CD4-positive, alpha-beta T cell treated with Interleukin-21 for 1 hour (primary cell): ENCODE measurements around the gene SGIP1.
"Not testable (repeated sequence)": the region's sequence is repeated elsewhere in the genome, so short reads cannot be mapped to it uniquely, and the experiment has no call there.

ENCODE experiments used
- DNase-seq: peaks from one replicate; pipeline ENCODE4 v3.0.0-alpha.2; 2020

SGIP1 gene

GRCh38 chr1:66556161-66556611 lies 22.2 kb downstream of the SGIP1 start:
- no peak for DNase-seq

GRCh38 chr1:66557157-66557556 lies 23.2 kb downstream of the SGIP1 start:
- DNase-seq = no peak

- no peak for DNase-seq
Measured at GRCh38 chr1:66559517-66559916, 25.6 kb downstream of the SGIP1 start.

GRCh38 chr1:66562561-66562960 lies 28.6 kb downstream of the SGIP1 start:
- no peak for DNase-seq

- DNase-seq = no peak
Measured at GRCh38 chr1:66563094-66563800, 29.3 kb downstream of the SGIP1 start.

- DNase-seq = no peak
Measured at GRCh38 chr1:66563941-66564630, 30.1 kb downstream of the SGIP1 start.

GRCh38 chr1:66570196-66570595 lies 36.2 kb downstream of the SGIP1 start:
- no peak for DNase-seq

GRCh38 chr1:66571789-66572188 lies 37.8 kb downstream of the SGIP1 start:
- DNase-seq = no peak

GRCh38 chr1:66575739-66576138 lies 41.8 kb downstream of the SGIP1 start:
- no peak for DNase-seq

GRCh38 chr1:66576645-66577044 lies 42.7 kb downstream of the SGIP1 start:
- no peak for DNase-seq

- no peak for DNase-seq
Measured at GRCh38 chr1:66578841-66579240, 44.9 kb downstream of the SGIP1 start.

GRCh38 chr1:66580081-66580480 lies 46.1 kb downstream of the SGIP1 start:
- no peak for DNase-seq

GRCh38 chr1:66583021-66583420 lies 49.1 kb downstream of the SGIP1 start:
- no peak for DNase-seq

- no peak for DNase-seq
Measured at GRCh38 chr1:66585002-66585401, 51.0 kb downstream of the SGIP1 start.

- DNase-seq = no peak
Measured at GRCh38 chr1:66589326-66589725, 55.4 kb downstream of the SGIP1 start.

- DNase-seq = not testable (repeated sequence)
Measured at GRCh38 chr1:66592106-66592507, 58.2 kb downstream of the SGIP1 start.

GRCh38 chr1:66596191-66596590 lies 62.2 kb downstream of the SGIP1 start:
- no peak for DNase-seq

- no peak for DNase-seq
Measured at GRCh38 chr1:66597500-66597899, 63.5 kb downstream of the SGIP1 start.

GRCh38 chr1:66598670-66599069 lies 64.7 kb downstream of the SGIP1 start:
- no peak for DNase-seq

- no peak for DNase-seq
Measured at GRCh38 chr1:66599346-66599745, 65.4 kb downstream of the SGIP1 start.

GRCh38 chr1:66599899-66600737 lies 66.2 kb downstream of the SGIP1 start:
- no peak for DNase-seq

GRCh38 chr1:66605419-66605997 lies 71.6 kb downstream of the SGIP1 start:
- DNase-seq = no peak

- DNase-seq = no peak
Measured at GRCh38 chr1:66606362-66607065, 72.6 kb downstream of the SGIP1 start.
